ENCODE measurements around the gene CREB3L1. TPM values are rescaled to one million over a fixed set of nuclear protein-coding genes. Genes with fewer than 3 reads are reported as not detected.

Gene CREB3L1
- total RNA-seq, 1 donor from 2014 or later = 6.1 TPM

DNA sequence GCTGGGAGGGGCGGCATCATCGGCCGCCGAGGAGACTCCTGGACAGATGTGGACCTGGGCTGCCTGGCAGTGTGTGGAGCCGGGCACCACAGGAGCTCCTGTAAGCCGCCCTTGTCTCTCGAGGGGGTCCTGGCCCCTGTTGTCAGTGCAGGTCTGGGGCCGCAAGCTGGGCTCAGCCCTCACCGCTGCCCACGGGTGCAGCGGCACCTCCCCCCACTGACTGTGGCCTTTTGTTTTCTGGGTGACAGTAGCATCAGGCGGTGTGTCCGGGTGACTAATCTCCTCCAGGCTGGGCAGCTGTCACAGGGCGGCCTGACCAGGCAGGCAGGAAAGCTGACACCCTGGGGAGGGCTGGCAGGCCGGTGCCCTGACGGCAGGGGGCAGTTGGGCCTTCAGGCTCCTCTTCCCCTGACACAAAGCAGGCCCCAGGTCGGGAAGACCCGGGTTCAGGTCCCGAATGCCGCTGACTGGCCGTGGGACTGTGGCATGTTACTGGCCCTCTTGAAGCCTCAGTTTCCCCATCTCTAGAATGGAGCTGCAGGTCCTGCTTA, 86.1 kb downstream of the CREB3L1 start:
- Mint-ChIP-seq H3K27ac (ENCODE audit: unreplicated experiment) (no peak overlapping the region), H3K9me3 (ENCODE audit: unreplicated experiment) (peaks cover 5% of the 10 kb centered on the region), H3K36me3 (ENCODE audit: unreplicated experiment) (no peaks in the 10 kb centered on the region), H3K4me1 (ENCODE audit: low read depth, unreplicated experiment) (peaks cover 28% of the 10 kb centered on the region), H3K4me3 (ENCODE audit: unreplicated experiment) (no peak overlapping the region), H3K27me3 (ENCODE audit: unreplicated experiment) (peaks cover 6% of the 10 kb centered on the region)
- peak; percentile 39 for DNase-seq
- TF ChIP-seq, protein P1, sequence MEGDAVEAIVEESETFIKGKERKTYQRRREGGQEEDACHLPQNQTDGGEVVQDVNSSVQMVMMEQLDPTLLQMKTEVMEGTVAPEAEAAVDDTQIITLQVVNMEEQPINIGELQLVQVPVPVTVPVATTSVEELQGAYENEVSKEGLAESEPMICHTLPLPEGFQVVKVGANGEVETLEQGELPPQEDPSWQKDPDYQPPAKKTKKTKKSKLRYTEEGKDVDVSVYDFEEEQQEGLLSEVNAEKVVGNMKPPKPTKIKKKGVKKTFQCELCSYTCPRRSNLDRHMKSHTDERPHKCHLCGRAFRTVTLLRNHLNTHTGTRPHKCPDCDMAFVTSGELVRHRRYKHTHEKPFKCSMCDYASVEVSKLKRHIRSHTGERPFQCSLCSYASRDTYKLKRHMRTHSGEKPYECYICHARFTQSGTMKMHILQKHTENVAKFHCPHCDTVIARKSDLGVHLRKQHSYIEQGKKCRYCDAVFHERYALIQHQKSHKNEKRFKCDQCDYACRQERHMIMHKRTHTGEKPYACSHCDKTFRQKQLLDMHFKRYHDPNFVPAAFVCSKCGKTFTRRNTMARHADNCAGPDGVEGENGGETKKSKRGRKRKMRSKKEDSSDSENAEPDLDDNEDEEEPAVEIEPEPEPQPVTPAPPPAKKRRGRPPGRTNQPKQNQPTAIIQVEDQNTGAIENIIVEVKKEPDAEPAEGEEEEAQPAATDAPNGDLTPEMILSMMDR (IDR thresholded peaks at IDR 0.05; ENCODE audit: partially characterized antibody, unreplicated experiment) = no peak

DNA sequence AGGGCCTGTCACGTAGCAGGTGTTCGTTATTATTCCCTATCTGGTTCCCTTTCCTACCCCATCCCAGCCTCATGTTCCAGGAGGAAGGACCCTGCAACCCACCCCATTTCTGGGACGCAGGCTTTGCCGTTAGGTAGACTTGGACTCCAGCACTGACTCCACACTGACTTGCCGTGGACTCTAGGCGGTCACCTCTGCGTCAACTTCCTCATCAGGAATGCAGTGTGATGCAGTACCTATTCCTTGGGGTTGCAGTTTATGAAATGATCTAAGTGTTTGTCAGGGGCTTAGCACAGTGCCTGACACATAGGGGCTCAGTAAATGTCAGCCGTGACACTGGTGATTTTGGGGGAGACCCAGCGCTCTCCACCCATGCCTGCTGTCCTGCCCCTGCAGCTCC, 86.6 kb downstream of the CREB3L1 start:
- no peak overlapping the region for H3K4me3 Mint-ChIP-seq (ENCODE audit: unreplicated experiment)
- peaks cover 6% of the 10 kb centered on the region for H3K27me3 Mint-ChIP-seq (ENCODE audit: unreplicated experiment)
- H3K9me3 Mint-ChIP-seq (ENCODE audit: unreplicated experiment) = peaks cover 5% of the 10 kb centered on the region
- no peak for DNase-seq
- H3K27ac Mint-ChIP-seq (ENCODE audit: unreplicated experiment) = no peak overlapping the region
- H3K36me3 Mint-ChIP-seq (ENCODE audit: unreplicated experiment) = no peaks in the 10 kb centered on the region
- peaks cover 30% of the 10 kb centered on the region for H3K4me1 Mint-ChIP-seq (ENCODE audit: low read depth, unreplicated experiment)
- TF ChIP-seq, protein P1 (IDR thresholded peaks at IDR 0.05; ENCODE audit: partially characterized antibody, unreplicated experiment) = no peak

DNA sequence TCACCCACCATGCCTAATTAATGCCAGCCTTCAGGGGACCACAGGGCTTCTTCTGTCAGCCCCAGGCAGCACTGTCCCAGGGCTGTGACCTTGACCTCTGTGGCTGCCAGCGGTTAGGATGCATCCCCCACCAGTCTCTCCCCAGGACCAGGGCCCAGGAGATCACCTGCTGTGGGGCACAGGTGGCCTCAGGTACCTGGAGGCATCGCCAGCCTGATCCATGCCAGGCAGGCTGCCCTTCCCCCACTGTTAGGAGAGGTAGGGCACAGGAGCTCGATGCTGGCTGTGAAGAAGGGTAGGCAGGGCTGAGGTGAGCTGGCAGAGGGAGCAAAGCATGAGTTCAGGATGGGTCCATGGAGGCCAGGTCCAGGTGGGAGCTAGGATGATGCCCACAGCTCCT, 87.3 kb downstream of the CREB3L1 start:
- Mint-ChIP-seq H3K4me3 (ENCODE audit: unreplicated experiment) (no peak overlapping the region), H3K27ac (ENCODE audit: unreplicated experiment) (peak overlapping the region; percentile 8), H3K9me3 (ENCODE audit: unreplicated experiment) (peaks cover 10% of the 10 kb centered on the region), H3K4me1 (ENCODE audit: low read depth, unreplicated experiment) (peaks cover 37% of the 10 kb centered on the region), H3K36me3 (ENCODE audit: unreplicated experiment) (no peaks in the 10 kb centered on the region), H3K27me3 (ENCODE audit: unreplicated experiment) (peaks cover 9% of the 10 kb centered on the region)
- no peak for DNase-seq
- TF ChIP-seq, protein P1 (IDR thresholded peaks at IDR 0.05; ENCODE audit: partially characterized antibody, unreplicated experiment) = no peak

DNA sequence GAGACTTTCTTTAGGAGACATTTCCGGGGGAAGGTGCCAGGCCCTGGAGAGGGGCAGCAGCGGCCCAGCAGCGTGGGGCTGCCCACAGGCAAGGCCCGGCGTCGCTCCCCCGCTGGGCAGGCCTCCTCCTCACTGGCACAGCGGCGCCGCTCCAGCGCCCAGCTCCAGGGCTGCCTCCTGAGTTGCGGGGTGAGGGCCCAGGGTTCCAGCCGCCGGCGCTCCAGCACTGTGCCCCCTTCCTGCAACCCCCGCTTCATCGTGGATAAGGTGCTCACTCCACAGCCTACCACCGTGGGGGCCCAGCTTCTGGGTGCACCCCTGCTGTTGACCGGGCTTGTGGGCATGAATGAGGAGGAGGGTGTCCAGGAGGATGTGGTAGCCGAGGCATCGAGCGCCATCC, 88.8 kb downstream of the CREB3L1 start:
- TF ChIP-seq, protein P1 (IDR thresholded peaks at IDR 0.05; ENCODE audit: partially characterized antibody, unreplicated experiment) = no peak
- no peaks in the 10 kb centered on the region for H3K36me3 Mint-ChIP-seq (ENCODE audit: unreplicated experiment)
- peaks cover 12% of the 10 kb centered on the region for H3K27me3 Mint-ChIP-seq (ENCODE audit: unreplicated experiment)
- peaks cover 39% of the 10 kb centered on the region for H3K4me1 Mint-ChIP-seq (ENCODE audit: low read depth, unreplicated experiment)
- no peak for DNase-seq
- H3K4me3 Mint-ChIP-seq (ENCODE audit: unreplicated experiment) = no peak overlapping the region
- peaks cover 14% of the 10 kb centered on the region for H3K9me3 Mint-ChIP-seq (ENCODE audit: unreplicated experiment)
- no peak overlapping the region for H3K27ac Mint-ChIP-seq (ENCODE audit: unreplicated experiment)

DNA sequence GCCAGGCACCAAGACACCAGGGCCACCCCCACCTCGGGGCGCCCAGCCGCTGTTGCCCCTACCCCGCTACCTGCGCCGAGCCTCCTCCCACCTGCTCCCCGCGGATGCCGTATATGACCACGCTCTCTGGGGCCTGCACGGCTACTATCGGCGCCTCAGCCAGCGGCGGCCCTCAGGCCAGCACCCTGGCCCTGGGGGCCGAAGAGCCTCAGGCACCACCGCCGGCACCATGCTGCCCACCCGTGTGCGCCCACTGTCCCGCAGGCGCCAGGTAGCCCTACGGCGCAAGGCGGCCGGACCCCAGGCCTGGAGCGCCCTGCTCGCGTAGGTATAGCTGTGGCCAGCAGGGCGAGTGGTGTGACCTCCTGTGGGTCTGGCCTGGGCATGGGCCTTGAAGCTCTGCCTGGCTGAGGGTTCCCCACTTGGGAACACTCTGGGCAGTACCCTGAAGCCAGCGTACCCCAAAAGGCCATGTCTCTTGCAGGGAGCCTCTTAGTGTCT, 89.2 kb downstream of the CREB3L1 start:
- DNase-seq = no peak
- no peaks in the 10 kb centered on the region for H3K36me3 Mint-ChIP-seq (ENCODE audit: unreplicated experiment)
- peak overlapping the region; percentile 79 for H3K27ac Mint-ChIP-seq (ENCODE audit: unreplicated experiment)
- H3K27me3 Mint-ChIP-seq (ENCODE audit: unreplicated experiment) = peaks cover 12% of the 10 kb centered on the region
- no peak overlapping the region for H3K4me3 Mint-ChIP-seq (ENCODE audit: unreplicated experiment)
- TF ChIP-seq, protein P1 (IDR thresholded peaks at IDR 0.05; ENCODE audit: partially characterized antibody, unreplicated experiment) = no peak
- H3K9me3 Mint-ChIP-seq (ENCODE audit: unreplicated experiment) = peaks cover 14% of the 10 kb centered on the region
- H3K4me1 Mint-ChIP-seq (ENCODE audit: low read depth, unreplicated experiment) = peaks cover 37% of the 10 kb centered on the region
